ENCODE data around the gene AIPL1.

Gene AIPL1

GRCh38 chr17:6478486-6478885 lies 43.6 kb upstream of the AIPL1 start:
- ATAC-seq: no peak
- TF ChIP-seq TSHZ2 (CRISPR knock-in tag; IDR thresholded peaks at IDR 0.05): no peak
- TF ChIP-seq ESRRG (CRISPR knock-in tag; IDR thresholded peaks at IDR 0.05): no peak
- TF ChIP-seq PPARA (CRISPR knock-in tag; IDR thresholded peaks at IDR 0.05; ENCODE audit: borderline replicate concordance): no peak
- TF ChIP-seq ZNF70 (CRISPR knock-in tag; IDR thresholded peaks at IDR 0.05): no peak

GRCh38 chr17:6477831-6478383 lies 43.0 kb upstream of the AIPL1 start:
- TF ChIP-seq CSRNP3 (CRISPR knock-in tag; IDR thresholded peaks at IDR 0.05): no peak
- no peak for TF ChIP-seq CREB5 (CRISPR knock-in tag; IDR thresholded peaks at IDR 0.05; ENCODE audit: low read depth)
- TF ChIP-seq TOX (CRISPR knock-in tag; IDR thresholded peaks at IDR 0.05; ENCODE audit: borderline replicate concordance): no peak
- no peak for TF ChIP-seq PATZ1 (CRISPR knock-in tag; IDR thresholded peaks at IDR 0.05; ENCODE audit: borderline replicate concordance)
- TF ChIP-seq CSDC2 (CRISPR knock-in tag; IDR thresholded peaks at IDR 0.05): no peak
- no peak for TF ChIP-seq TCF4 (CRISPR knock-in tag; IDR thresholded peaks at IDR 0.05; ENCODE audit: borderline replicate concordance)
- no peak for TF ChIP-seq ZFP30 (CRISPR knock-in tag; IDR thresholded peaks at IDR 0.05)
- TF ChIP-seq ZNF70 (CRISPR knock-in tag; IDR thresholded peaks at IDR 0.05): no peak
- no peak for TF ChIP-seq ESRRG (CRISPR knock-in tag; IDR thresholded peaks at IDR 0.05)
- TF ChIP-seq PPARA (CRISPR knock-in tag; IDR thresholded peaks at IDR 0.05; ENCODE audit: borderline replicate concordance): no peak
- TF ChIP-seq ZNF565 (CRISPR knock-in tag; conservative IDR thresholded peaks at IDR 0.05; ENCODE audit: low read depth): no peak
- no peak for TF ChIP-seq ISL1 (CRISPR knock-in tag; IDR thresholded peaks at IDR 0.05)
- no peak for TF ChIP-seq ZC3H10 (CRISPR knock-in tag; IDR thresholded peaks at IDR 0.05)
- TF ChIP-seq GLIS3 (CRISPR knock-in tag; IDR thresholded peaks at IDR 0.05): no peak
- TF ChIP-seq BACH2 (CRISPR knock-in tag; IDR thresholded peaks at IDR 0.05; ENCODE audit: borderline replicate concordance): no peak
- no peak for TF ChIP-seq RARB (CRISPR knock-in tag; IDR thresholded peaks at IDR 0.05)
- no peak for TF ChIP-seq TSHZ2 (CRISPR knock-in tag; IDR thresholded peaks at IDR 0.05)

GRCh38 chr17:6476810-6477179 lies 41.9 kb upstream of the AIPL1 start:
- no peak for ATAC-seq
- TF ChIP-seq ISL1 (CRISPR knock-in tag; IDR thresholded peaks at IDR 0.05): no peak
- no peak for TF ChIP-seq TOX (CRISPR knock-in tag; IDR thresholded peaks at IDR 0.05; ENCODE audit: borderline replicate concordance)
- no peak for TF ChIP-seq POU6F1 (CRISPR knock-in tag; IDR thresholded peaks at IDR 0.05; ENCODE audit: borderline replicate concordance, low read depth)
- no peak for TF ChIP-seq PATZ1 (CRISPR knock-in tag; IDR thresholded peaks at IDR 0.05; ENCODE audit: borderline replicate concordance)
- no peak for TF ChIP-seq ZFP30 (CRISPR knock-in tag; IDR thresholded peaks at IDR 0.05)

More at GRCh38 chr17:6477831-6478383, 43.0 kb upstream of the AIPL1 start:
- ATAC-seq: no peak
